Spinal cord (tissue), 10 donors: ENCODE results near the gene DEGS2. TPM values are rescaled to one million over a fixed set of nuclear protein-coding genes. Genes with fewer than 3 reads are reported as not detected.

Experiments used
- DNase-seq, 6 donors: peaks; one replicate each; pipeline versions ENCODE4 v3.0.0 to v3.0.0-alpha.2; 2013 to 2015; ENCODE audit warnings: low spot score in 6 of 6, low read depth in 4 of 6
- H3K27ac ChIP-seq: one replicate; pipeline ENCODE4 v1.5.1; 2013; ENCODE audit warnings: low read depth, low read length, control low read depth
- H3K27me3 ChIP-seq: one replicate; pipeline ENCODE4 v1.6.1; 2013; ENCODE audit warnings: low read length; ENCODE audit not compliant: control insufficient read depth, insufficient read depth
- H3K36me3 ChIP-seq: one replicate; pipeline ENCODE4 v1.6.1; 2013; ENCODE audit warnings: low read length; ENCODE audit not compliant: control insufficient read depth, insufficient read depth
- H3K4me1 ChIP-seq: one replicate; pipeline ENCODE4 v1.6.1; 2013; ENCODE audit warnings: low read length; ENCODE audit not compliant: control insufficient read depth, insufficient read depth
- H3K4me3 ChIP-seq: one replicate; pipeline ENCODE4 v1.5.1; 2013; ENCODE audit warnings: low read depth, low read length, control low read depth
- H3K9me3 ChIP-seq: one replicate; pipeline ENCODE4 v1.6.1; 2013; ENCODE audit warnings: low read length; ENCODE audit not compliant: control insufficient read depth, insufficient read depth
- WGBS: methylation state at CpG from one replicate; pipeline ENCODE4 v1.1.5; 2013; ENCODE audit warnings: missing lambda C conversion rate; ENCODE audit not compliant: insufficient coverage; 5-methylcytosine and 5-hydroxymethylcytosine counted together
- polyA plus RNA-seq, 2 donors: library from polyadenylated mRNA; unstranded; fragments of 120-200 nt; gene quantifications; one replicate each; pipeline ENCODE4 v1.2.1, GENCODE V29; 2013; ENCODE audit not compliant: insufficient read length in 2 of 2
- total RNA-seq, 2 donors: library from RNA; depleted of rRNA in 1 of 2; stranded (reverse); fragments of 120-200 nt in 1 of 2; fragments of >200 nt in 1 of 2; gene quantifications; one replicate each; pipeline versions ENCODE4 v1.2.3 to v1.2.4, GENCODE V29; 2013 to 2014
- donor health status: healthy.

The DEGS2 gene
- total and polyA plus RNA-seq, 4 donors: 0.99 to 7.4 (median 3.6) TPM

GRCh38 chr14:100150932-100151587 is 8.4 kb downstream of the DEGS2 start:
- 74% methylated on average over 12 of the region's 12 CpGs for WGBS
- no peak for DNase-seq
- H3K36me3 ChIP-seq: peaks cover 29% of the 10 kb centered on the region
- no peaks in the 10 kb centered on the region for H3K9me3 ChIP-seq
- H3K27me3 ChIP-seq: no peaks in the 10 kb centered on the region
- no peak overlapping the region for H3K27ac ChIP-seq
- H3K4me3 ChIP-seq: no peak overlapping the region
- peaks cover 14% of the 10 kb centered on the region for H3K4me1 ChIP-seq

GRCh38 chr14:100149851-100150611 is 9.4 kb downstream of the DEGS2 start:
- no peak overlapping the region for H3K27ac ChIP-seq
- peaks cover 11% of the 10 kb centered on the region for H3K4me1 ChIP-seq
- peaks cover 39% of the 10 kb centered on the region for H3K36me3 ChIP-seq
- H3K27me3 ChIP-seq: no peaks in the 10 kb centered on the region
- no peak overlapping the region for H3K4me3 ChIP-seq
- H3K9me3 ChIP-seq: no peaks in the 10 kb centered on the region
- DNase-seq: no peak
- WGBS: 45% methylated on average over 11 of the region's 21 CpGs

GRCh38 chr14:100148837-100149731 is 10.4 kb downstream of the DEGS2 start:
- Histone ChIP-seq H3K9me3 (no peaks in the 10 kb centered on the region), H3K27ac (no peak overlapping the region), H3K4me1 (peaks cover 17% of the 10 kb centered on the region), H3K27me3 (no peaks in the 10 kb centered on the region), H3K4me3 (no peak overlapping the region), H3K36me3 (peaks cover 48% of the 10 kb centered on the region)
- no peak for DNase-seq
- 96% methylated on average over 58 of the region's 58 CpGs for WGBS

GRCh38 chr14:100147691-100148464 is 11.6 kb downstream of the DEGS2 start:
- WGBS: 88% methylated on average over 21 of the region's 28 CpGs
- H3K27ac ChIP-seq: no peak overlapping the region
- no peak overlapping the region for H3K4me3 ChIP-seq
- no peak for DNase-seq
- H3K9me3 ChIP-seq: no peaks in the 10 kb centered on the region
- H3K4me1 ChIP-seq: peaks cover 23% of the 10 kb centered on the region
- no peaks in the 10 kb centered on the region for H3K27me3 ChIP-seq
- peaks cover 60% of the 10 kb centered on the region for H3K36me3 ChIP-seq

- Histone ChIP-seq H3K9me3 (no peaks in the 10 kb centered on the region), H3K36me3 (peaks cover 67% of the 10 kb centered on the region), H3K4me1 (peaks cover 30% of the 10 kb centered on the region), H3K27ac (no peak overlapping the region), H3K27me3 (no peaks in the 10 kb centered on the region), H3K4me3 (no peak overlapping the region)
- DNase-seq: no peak
- 83% methylated on average over 20 of the region's 20 CpGs for WGBS
These were observed 12.2 kb downstream of the DEGS2 start for GRCh38 chr14:100147181-100147631.

GRCh38 chr14:100146531-100147091 is 12.8 kb downstream of the DEGS2 start:
- WGBS: 91% methylated on average over 28 of the region's 29 CpGs
- DNase-seq: no peak
- peaks cover 36% of the 10 kb centered on the region for H3K4me1 ChIP-seq
- no peaks in the 10 kb centered on the region for H3K9me3 ChIP-seq
- no peak overlapping the region for H3K4me3 ChIP-seq
- peaks cover 73% of the 10 kb centered on the region for H3K36me3 ChIP-seq
- no peak overlapping the region for H3K27ac ChIP-seq
- H3K27me3 ChIP-seq: no peaks in the 10 kb centered on the region

GRCh38 chr14:100145682-100146464 is 13.6 kb downstream of the DEGS2 start:
- H3K4me1 ChIP-seq: peaks cover 43% of the 10 kb centered on the region
- 92% methylated on average over 25 of the region's 27 CpGs for WGBS
- no peaks in the 10 kb centered on the region for H3K9me3 ChIP-seq
- peaks cover 80% of the 10 kb centered on the region for H3K36me3 ChIP-seq
- no peak overlapping the region for H3K27ac ChIP-seq
- DNase-seq: no peak
- no peaks in the 10 kb centered on the region for H3K27me3 ChIP-seq
- H3K4me3 ChIP-seq: no peak overlapping the region

- H3K36me3 ChIP-seq: peaks cover 86% of the 10 kb centered on the region
- no peaks in the 10 kb centered on the region for H3K9me3 ChIP-seq
- WGBS: 88% methylated on average over 16 of the region's 18 CpGs
- no peak overlapping the region for H3K4me3 ChIP-seq
- peaks cover 45% of the 10 kb centered on the region for H3K4me1 ChIP-seq
- no peak overlapping the region for H3K27ac ChIP-seq
- H3K27me3 ChIP-seq: no peaks in the 10 kb centered on the region
- DNase-seq: no peak
These were observed 14.3 kb downstream of the DEGS2 start for GRCh38 chr14:100144996-100145646.
